NB4 (cell line): ENCODE data around the gene GBP7.

Experiments used
- DNase-seq: peaks from one replicate; pipeline ENCODE4 v3.0.0; 2010; ENCODE audit warnings: low read depth
- H3K4me3 ChIP-seq: one replicate; pipeline ENCODE4 v1.5.1; 2011; ENCODE audit warnings: mild to moderate bottlenecking, low read depth, low read length, moderate library complexity
- MYC ChIP-seq: IDR thresholded peaks from 2 replicates; pipeline ENCODE4 v1.6.1; 2011; ENCODE audit warnings: low read depth, low read length
- POLR2A ChIP-seq: IDR thresholded peaks from 2 replicates; pipeline ENCODE4 v1.6.1; 2011; ENCODE audit warnings: mild to moderate bottlenecking; ENCODE audit not compliant: insufficient read length; ENCODE audit errors: extremely low read depth
- TF ChIP-seq, protein P1 (sequence below): IDR thresholded peaks from 2 replicates; pipeline ENCODE4 v1.6.1; 2011; ENCODE audit warnings: low read depth, low read length
- TF ChIP-seq, protein P2 (sequence below): IDR thresholded peaks from one replicate; pipeline ENCODE4 v1.5.1; 2012; ENCODE audit warnings: low read depth, low read length

The GBP7 gene

DNA sequence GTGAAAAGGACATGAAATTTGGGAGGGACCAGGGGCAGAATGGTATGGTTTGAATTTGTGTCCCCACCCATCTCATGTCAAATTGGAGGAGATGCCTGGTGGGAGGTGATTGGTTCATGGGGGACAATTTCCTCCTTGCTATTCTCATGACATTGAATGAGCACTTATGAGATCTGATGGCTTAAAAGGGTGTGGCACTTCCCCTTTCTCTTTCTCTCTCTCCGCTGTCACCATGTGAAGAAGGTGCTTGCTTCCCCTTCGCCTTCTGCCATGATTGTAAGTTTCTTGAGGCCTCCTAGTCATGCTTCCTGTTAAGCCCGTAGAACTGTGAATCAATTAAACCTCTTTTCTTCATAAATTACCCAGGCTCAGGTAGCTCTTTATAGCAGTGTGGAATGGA is 30.6 kb upstream of the GBP7 start:
- no peak overlapping the region for H3K4me3 ChIP-seq
- TF ChIP-seq MYC (no peak), POLR2A (no peak)
- TF ChIP-seq, protein P1, sequence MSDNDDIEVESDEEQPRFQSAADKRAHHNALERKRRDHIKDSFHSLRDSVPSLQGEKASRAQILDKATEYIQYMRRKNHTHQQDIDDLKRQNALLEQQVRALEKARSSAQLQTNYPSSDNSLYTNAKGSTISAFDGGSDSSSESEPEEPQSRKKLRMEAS, result no peak
- TF ChIP-seq, protein P2, sequence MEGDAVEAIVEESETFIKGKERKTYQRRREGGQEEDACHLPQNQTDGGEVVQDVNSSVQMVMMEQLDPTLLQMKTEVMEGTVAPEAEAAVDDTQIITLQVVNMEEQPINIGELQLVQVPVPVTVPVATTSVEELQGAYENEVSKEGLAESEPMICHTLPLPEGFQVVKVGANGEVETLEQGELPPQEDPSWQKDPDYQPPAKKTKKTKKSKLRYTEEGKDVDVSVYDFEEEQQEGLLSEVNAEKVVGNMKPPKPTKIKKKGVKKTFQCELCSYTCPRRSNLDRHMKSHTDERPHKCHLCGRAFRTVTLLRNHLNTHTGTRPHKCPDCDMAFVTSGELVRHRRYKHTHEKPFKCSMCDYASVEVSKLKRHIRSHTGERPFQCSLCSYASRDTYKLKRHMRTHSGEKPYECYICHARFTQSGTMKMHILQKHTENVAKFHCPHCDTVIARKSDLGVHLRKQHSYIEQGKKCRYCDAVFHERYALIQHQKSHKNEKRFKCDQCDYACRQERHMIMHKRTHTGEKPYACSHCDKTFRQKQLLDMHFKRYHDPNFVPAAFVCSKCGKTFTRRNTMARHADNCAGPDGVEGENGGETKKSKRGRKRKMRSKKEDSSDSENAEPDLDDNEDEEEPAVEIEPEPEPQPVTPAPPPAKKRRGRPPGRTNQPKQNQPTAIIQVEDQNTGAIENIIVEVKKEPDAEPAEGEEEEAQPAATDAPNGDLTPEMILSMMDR, result no peak
- peak; percentile 22 for DNase-seq

DNA sequence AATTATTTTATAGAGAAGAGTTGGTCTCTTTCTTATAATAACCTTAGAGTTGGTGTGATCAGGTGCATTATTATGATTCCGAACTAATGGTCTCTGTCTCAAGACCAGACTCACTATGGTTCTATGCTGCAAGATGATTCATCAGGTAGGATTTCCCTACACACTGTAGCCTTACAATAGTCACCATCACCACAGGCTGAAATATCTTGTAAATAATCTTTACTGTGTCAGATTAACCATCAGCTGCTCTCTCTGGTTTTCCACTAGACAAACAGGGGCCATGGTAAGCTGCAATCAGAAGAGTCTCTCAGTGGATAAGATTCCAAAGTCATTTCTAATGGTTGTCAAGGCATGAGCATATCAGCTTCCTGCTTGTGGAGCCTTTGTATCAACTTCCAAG is 27.4 kb upstream of the GBP7 start:
- H3K4me3 ChIP-seq, result no peak overlapping the region
- TF ChIP-seq MYC (no peak), POLR2A (no peak)
- TF ChIP-seq, protein P1, result no peak
- TF ChIP-seq, protein P2, result no peak
- no peak for DNase-seq

DNA sequence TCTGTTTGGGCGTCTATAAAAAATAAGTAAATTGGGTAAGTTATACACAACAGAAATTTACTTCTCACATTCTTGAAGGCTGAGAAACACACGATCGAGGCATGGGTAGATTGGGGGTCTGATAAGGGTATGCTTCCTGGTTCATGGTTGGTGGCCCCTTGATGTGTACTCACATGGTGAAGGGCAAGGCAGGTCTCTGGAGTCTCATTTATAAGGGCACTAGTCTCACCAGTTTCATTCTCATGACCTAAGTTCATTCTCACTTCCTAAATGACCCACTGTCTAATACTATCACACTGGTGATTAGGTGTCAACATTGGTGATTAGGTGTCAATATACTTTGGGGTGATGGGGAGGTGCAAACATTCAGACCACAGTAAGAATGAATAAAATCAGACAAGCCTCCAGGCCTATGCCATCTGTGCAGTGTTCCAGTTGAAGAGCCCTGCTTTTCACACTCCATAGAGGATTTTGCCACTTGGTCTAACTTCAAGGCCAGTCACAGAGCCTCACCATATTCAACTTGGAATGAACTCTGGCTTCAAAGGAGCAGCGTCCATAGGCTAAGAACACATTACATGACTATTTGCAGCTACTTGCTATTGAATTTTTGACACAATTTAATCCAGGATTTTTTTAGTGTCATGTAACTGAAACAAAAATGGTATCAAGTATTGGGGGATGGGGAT is 25.4 kb upstream of the GBP7 start:
- DNase-seq, result no peak
- TF ChIP-seq POLR2A (no peak), MYC (no peak)
- TF ChIP-seq, protein P1, result no peak
- TF ChIP-seq, protein P2, result no peak

DNA sequence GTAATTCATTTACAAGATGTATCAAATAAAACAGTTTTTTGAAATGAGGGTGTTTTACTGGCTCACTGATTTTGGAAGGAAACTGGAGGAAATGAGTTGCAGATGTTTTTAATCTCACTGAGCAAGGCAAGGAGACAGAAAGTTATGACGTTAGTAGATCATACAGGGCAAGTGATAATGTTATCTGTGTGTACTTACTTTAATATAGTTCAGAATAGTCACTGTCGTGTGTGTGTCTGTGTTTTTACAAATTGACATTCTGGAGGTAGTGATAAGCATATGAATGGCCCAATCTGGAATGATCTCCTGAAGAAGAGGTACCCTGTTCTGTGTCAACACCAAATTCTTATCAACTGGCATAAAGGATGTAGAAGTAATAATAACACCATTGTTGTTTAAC is 24.9 kb upstream of the GBP7 start:
- H3K4me3 ChIP-seq, result no peak overlapping the region
- no peak for DNase-seq
- TF ChIP-seq, protein P2, result no peak
- TF ChIP-seq MYC (no peak), POLR2A (no peak)
- TF ChIP-seq, protein P1, result no peak

More for the DNA sequence above, 25.4 kb upstream of the GBP7 start:
- no peak overlapping the region for H3K4me3 ChIP-seq

DNA sequence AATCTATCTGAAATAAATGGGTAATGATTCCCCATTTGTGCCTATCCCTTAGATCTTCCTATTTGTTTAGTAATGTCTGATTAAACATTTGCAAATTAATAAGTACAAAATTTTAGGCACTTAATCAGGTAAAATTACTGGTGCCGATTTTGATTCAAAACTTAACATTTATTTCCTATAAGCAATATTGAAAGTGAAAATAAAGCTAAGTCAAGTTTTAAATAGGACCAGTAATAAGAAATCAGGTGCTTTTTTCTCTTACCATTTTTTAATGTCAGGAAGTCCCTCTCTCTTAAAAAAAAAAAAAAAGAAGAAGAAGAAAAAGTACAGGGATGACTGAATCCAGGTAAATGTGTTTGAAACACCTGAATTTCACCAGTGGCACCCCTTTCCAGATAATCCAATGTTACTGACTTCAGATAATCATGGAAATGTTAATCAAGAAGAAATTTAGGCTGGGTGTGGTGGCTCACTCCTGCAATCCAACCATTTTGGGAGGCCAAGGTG is 23.8 kb upstream of the GBP7 start:
- no peak for DNase-seq
- H3K4me3 ChIP-seq, result no peak overlapping the region
- TF ChIP-seq POLR2A (no peak), MYC (no peak)
- TF ChIP-seq, protein P1, result no peak
- TF ChIP-seq, protein P2, result no peak

DNA sequence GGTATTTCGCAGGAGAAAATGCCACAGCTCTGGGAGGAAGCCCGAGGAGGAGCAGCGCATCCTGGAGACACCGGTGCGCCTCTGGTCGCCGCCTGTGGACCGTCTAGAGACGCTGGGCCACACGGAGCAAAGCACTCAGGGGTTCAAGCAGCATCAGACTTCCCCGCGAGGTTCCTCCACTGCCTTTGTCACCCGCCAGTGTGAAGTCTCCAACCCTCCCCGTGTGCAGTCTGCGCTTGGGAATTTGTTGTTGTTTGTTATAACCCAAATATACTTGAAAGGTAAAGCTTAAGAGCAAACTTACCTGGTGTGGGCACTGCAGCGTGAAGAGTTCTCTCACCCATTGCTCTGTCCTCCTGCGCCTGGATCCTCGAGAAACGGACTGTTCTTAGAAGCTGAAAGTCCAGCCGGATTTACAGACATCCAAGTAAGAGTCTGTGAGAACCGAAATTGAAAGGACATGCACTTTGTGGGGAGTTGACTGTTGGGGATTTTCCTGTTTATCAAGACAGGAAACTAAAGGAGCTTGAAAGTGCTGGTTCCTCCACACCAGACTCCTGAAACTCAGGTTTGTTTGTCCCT is 22.8 kb upstream of the GBP7 start, which contains the start of gene GBP4:
GBP4 (minus strand) TSS at position 452 of the 582 bp plus-strand sequence; CDS start at position 344, 108 bp downstream.
- DNase-seq, result no peak
- no peak within 1 kb of the TSS for H3K4me3 ChIP-seq
- TF ChIP-seq MYC (no peak), POLR2A (no peak)
- TF ChIP-seq, protein P2, result no peak
- TF ChIP-seq, protein P1, result no peak
